Measurements from ENCODE around the gene AGBL5. TPM values are rescaled to one million over a fixed set of nuclear protein-coding genes. Genes with fewer than 3 reads are reported as not detected.

The AGBL5 gene
- total and polyA plus RNA-seq, 10 donors, result 7.1 to 18.6 (median 12.7) TPM

- H3K36me3 ChIP-seq, result peaks cover 0 to under 1% (median 0%) of the 10 kb centered on the region in 6 donors
- intact Hi-C loops (cut with DNase I; ENCODE audit: low total_unique reads), result no loop called here
- H3K9me3 ChIP-seq, result no peaks in the 10 kb centered on the region
- no peak for TF ChIP-seq POLR2A (IDR thresholded peaks at IDR 0.05)
- TF ChIP-seq CTCF (IDR thresholded peaks at IDR 0.05 in 8 of 11, conservative IDR thresholded peaks at IDR 0.05 in 3 of 11), result no peak
- TF ChIP-seq POLR2AphosphoS5 (IDR thresholded peaks at IDR 0.05), result no peak
- H3K4me1 ChIP-seq, result peaks cover 32 to 98% (median 62%) of the 10 kb centered on the region in 6 donors
- DNase-seq, result peak; percentile 16
- H3K27ac ChIP-seq, result peak overlapping the region in 6 of 8 donors; percentile 51 to 97 (median 89)
- 69 to 78% (median 70%) methylated on average over 7 of the region's 7 CpGs for WGBS, 5 donors
- no peak overlapping the region for H3K4me3 ChIP-seq
- H3K27me3 ChIP-seq (replicated peaks in 1 of 7), result no peaks in the 10 kb centered on the region
Observed at GRCh38 chr2:27077231-27077630, 25.8 kb downstream of the AGBL5 start.

GRCh38 chr2:27078267-27079194 is 27.1 kb downstream of the AGBL5 start, which contains the start of gene EMILIN1:
TSS of gene EMILIN1 (plus strand) at chr2:27078615. CDS start at chr2:27079066, 451 bp downstream.
- H3K27ac ChIP-seq, result peak within 1 kb of the TSS; percentile 35 to 97 (median 84)
- intact Hi-C loops (cut with DNase I; ENCODE audit: low total_unique reads), result no loop called here
- WGBS, 5 donors, result 42 to 65% (median 46%) methylated on average over 34 to 41 of the region's 41 CpGs
- H3K36me3 ChIP-seq, result peaks cover 0 to 14% (median 0%) of the 10 kb centered on the region in 6 donors
- DNase-seq, result peak; percentile 82
- no peaks in the 10 kb centered on the region for H3K9me3 ChIP-seq
- H3K4me3 ChIP-seq, result peak within 1 kb of the TSS; percentile 28 to 65 (median 42)
- no peaks in the 10 kb centered on the region for H3K27me3 ChIP-seq (replicated peaks in 1 of 7)
- peaks cover 29 to 99% (median 57%) of the 10 kb centered on the region in 6 donors for H3K4me1 ChIP-seq
- TF ChIP-seq POLR2AphosphoS5 (IDR thresholded peaks at IDR 0.05), result peak; percentile 77 to 87 (median 85)
- no peak for TF ChIP-seq CTCF (IDR thresholded peaks at IDR 0.05 in 8 of 11, conservative IDR thresholded peaks at IDR 0.05 in 3 of 11)
- TF ChIP-seq POLR2A (IDR thresholded peaks at IDR 0.05), result peak in 1 of 3 donors; percentile 10

GRCh38 chr2:27079233-27080139 is 28.0 kb downstream of the AGBL5 start:
- DNase-seq, result no peak
- WGBS, 5 donors, result 57 to 88% (median 69%) methylated on average over 7 to 14 of the region's 14 CpGs
- H3K9me3 ChIP-seq, result no peaks in the 10 kb centered on the region
- H3K4me3 ChIP-seq, result peak overlapping the region; percentile 28 to 65 (median 42)
- TF ChIP-seq POLR2AphosphoS5 (IDR thresholded peaks at IDR 0.05) (no peak), CTCF (IDR thresholded peaks at IDR 0.05 in 8 of 11, conservative IDR thresholded peaks at IDR 0.05 in 3 of 11) (no peak), POLR2A (IDR thresholded peaks at IDR 0.05) (no peak)
- peak overlapping the region in 7 of 8 donors; percentile 62 to 97 (median 85) for H3K27ac ChIP-seq
- peaks cover 25 to 99% (median 55%) of the 10 kb centered on the region in 6 donors for H3K4me1 ChIP-seq
- intact Hi-C loops (cut with DNase I; ENCODE audit: low total_unique reads), result no loop called here
- H3K27me3 ChIP-seq (replicated peaks in 1 of 7), result no peaks in the 10 kb centered on the region
- H3K36me3 ChIP-seq, result peaks cover 0 to 23% (median 0%) of the 10 kb centered on the region in 6 donors

Measured in spleen (tissue), 11 donors.